ENCODE results near the gene ZCCHC2.

GRCh38 chr18:62524440-62525200 is 1.8 kb downstream of the ZCCHC2 start:
- TF ChIP-seq CTCF (IDR thresholded peaks at IDR 0.05): no peak
- peak; percentile 53 to 71 (median 67) for TF ChIP-seq POLR2AphosphoS5 (IDR thresholded peaks at IDR 0.05)

Data from transverse colon (tissue), 4 donors.